Measurements from ENCODE around the gene MNX1.

Gene MNX1

DNA sequence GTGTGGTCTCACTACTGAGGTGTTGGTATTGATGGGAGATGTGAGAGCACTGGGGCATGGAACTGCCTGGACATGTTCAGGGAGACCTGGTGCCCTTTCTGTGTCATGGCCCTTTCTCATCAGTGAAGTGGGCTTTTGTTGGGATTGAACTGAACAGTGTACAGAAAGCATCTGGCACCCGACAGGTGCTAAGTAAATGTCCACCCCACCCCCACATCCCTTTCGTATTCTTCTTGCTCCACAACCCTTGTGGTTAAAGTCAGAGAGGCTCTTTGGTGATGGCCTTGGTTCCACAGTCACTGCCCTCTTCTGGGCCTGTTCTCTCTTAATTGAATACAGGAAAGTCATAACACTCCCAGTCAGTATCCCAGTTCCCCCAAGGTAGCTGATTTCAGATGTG lies 55.5 kb downstream of the MNX1 start:
- TF ChIP-seq GABPA (IDR thresholded peaks at IDR 0.05; ENCODE audit: low read depth): no peak
- TF ChIP-seq SPI1 (IDR thresholded peaks at IDR 0.05; ENCODE audit: borderline replicate concordance, low read depth): no peak
- TF ChIP-seq POLR2AphosphoS5 (IDR thresholded peaks at IDR 0.05; ENCODE audit: low read depth): no peak
- TF ChIP-seq, protein P1, sequence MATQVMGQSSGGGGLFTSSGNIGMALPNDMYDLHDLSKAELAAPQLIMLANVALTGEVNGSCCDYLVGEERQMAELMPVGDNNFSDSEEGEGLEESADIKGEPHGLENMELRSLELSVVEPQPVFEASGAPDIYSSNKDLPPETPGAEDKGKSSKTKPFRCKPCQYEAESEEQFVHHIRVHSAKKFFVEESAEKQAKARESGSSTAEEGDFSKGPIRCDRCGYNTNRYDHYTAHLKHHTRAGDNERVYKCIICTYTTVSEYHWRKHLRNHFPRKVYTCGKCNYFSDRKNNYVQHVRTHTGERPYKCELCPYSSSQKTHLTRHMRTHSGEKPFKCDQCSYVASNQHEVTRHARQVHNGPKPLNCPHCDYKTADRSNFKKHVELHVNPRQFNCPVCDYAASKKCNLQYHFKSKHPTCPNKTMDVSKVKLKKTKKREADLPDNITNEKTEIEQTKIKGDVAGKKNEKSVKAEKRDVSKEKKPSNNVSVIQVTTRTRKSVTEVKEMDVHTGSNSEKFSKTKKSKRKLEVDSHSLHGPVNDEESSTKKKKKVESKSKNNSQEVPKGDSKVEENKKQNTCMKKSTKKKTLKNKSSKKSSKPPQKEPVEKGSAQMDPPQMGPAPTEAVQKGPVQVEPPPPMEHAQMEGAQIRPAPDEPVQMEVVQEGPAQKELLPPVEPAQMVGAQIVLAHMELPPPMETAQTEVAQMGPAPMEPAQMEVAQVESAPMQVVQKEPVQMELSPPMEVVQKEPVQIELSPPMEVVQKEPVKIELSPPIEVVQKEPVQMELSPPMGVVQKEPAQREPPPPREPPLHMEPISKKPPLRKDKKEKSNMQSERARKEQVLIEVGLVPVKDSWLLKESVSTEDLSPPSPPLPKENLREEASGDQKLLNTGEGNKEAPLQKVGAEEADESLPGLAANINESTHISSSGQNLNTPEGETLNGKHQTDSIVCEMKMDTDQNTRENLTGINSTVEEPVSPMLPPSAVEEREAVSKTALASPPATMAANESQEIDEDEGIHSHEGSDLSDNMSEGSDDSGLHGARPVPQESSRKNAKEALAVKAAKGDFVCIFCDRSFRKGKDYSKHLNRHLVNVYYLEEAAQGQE (IDR thresholded peaks at IDR 0.05; ENCODE audit: insufficient replicate concordance, low read depth): no peak
- TF ChIP-seq, protein P2, sequence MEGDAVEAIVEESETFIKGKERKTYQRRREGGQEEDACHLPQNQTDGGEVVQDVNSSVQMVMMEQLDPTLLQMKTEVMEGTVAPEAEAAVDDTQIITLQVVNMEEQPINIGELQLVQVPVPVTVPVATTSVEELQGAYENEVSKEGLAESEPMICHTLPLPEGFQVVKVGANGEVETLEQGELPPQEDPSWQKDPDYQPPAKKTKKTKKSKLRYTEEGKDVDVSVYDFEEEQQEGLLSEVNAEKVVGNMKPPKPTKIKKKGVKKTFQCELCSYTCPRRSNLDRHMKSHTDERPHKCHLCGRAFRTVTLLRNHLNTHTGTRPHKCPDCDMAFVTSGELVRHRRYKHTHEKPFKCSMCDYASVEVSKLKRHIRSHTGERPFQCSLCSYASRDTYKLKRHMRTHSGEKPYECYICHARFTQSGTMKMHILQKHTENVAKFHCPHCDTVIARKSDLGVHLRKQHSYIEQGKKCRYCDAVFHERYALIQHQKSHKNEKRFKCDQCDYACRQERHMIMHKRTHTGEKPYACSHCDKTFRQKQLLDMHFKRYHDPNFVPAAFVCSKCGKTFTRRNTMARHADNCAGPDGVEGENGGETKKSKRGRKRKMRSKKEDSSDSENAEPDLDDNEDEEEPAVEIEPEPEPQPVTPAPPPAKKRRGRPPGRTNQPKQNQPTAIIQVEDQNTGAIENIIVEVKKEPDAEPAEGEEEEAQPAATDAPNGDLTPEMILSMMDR (IDR thresholded peaks at IDR 0.05; ENCODE audit: insufficient read depth, low read length): no peak
- DNase-seq (ENCODE audit: low read depth in 1 of 2, low spot score in 1 of 2): no peak
- Histone ChIP-seq H3K27me3 (ENCODE audit: insufficient read depth, poor library complexity, severe bottlenecking) (no peaks in the 10 kb centered on the region), H3K27ac (replicated peaks) (no peak overlapping the region), H3K4me3 (replicated peaks; ENCODE audit: insufficient read depth, low read length) (no peak overlapping the region)
